GM21528 (cell line): ENCODE results near the gene FTSJ1.
A peak's percentile ranks its signal among the peaks of the same experiment; 100 is the strongest.
"Not testable (repeated sequence)": the region's sequence is repeated elsewhere in the genome, so short reads cannot be mapped to it uniquely, and the experiment has no call there.

Source experiments
- ATAC-seq: cut with Tn5 transposase; IDR thresholded peaks from one replicate; pipeline ENCODE4 v1.9.1; 2021; ENCODE audit warnings: mild to moderate bottlenecking, moderate library complexity; ENCODE audit not compliant: unreplicated experiment, low FRiP score

FTSJ1 gene

GRCh38 chrX:48492293-48492910 lies 16.4 kb downstream of the FTSJ1 start:
- ATAC-seq, result no peak

- ATAC-seq, result no peak
Observed at GRCh38 chrX:48493890-48494364, 17.9 kb downstream of the FTSJ1 start.

- ATAC-seq, result no peak
Observed at GRCh38 chrX:48496660-48497059, 20.7 kb downstream of the FTSJ1 start.

- ATAC-seq, result no peak
Observed at GRCh38 chrX:48497871-48498270, 21.9 kb downstream of the FTSJ1 start.

GRCh38 chrX:48498374-48498809 lies 22.4 kb downstream of the FTSJ1 start:
- ATAC-seq, result no peak

- no peak for ATAC-seq
Observed at GRCh38 chrX:48504261-48504660, 28.3 kb downstream of the FTSJ1 start.

- ATAC-seq, result no peak
Observed at GRCh38 chrX:48505481-48505880, 29.5 kb downstream of the FTSJ1 start.

GRCh38 chrX:48507246-48507645 lies 31.2 kb downstream of the FTSJ1 start:
- ATAC-seq, result no peak

GRCh38 chrX:48508400-48509244 lies 32.6 kb downstream of the FTSJ1 start, which contains the start of gene PORCN:
TSS of gene PORCN (plus strand) at chrX:48508992. CDS start at chrX:48509821, 829 bp downstream.
- peak; percentile 68 for ATAC-seq

GRCh38 chrX:48509245-48509590 lies 33.2 kb downstream of the FTSJ1 start:
- ATAC-seq, result peak; percentile 21

GRCh38 chrX:48509619-48510018 lies 33.6 kb downstream of the FTSJ1 start:
- ATAC-seq, result no peak

GRCh38 chrX:48511560-48511959 lies 35.6 kb downstream of the FTSJ1 start:
- ATAC-seq, result no peak

GRCh38 chrX:48512371-48512935 lies 36.5 kb downstream of the FTSJ1 start:
- ATAC-seq, result no peak

GRCh38 chrX:48513670-48514069 lies 37.7 kb downstream of the FTSJ1 start:
- no peak for ATAC-seq

GRCh38 chrX:48514126-48514806 lies 38.3 kb downstream of the FTSJ1 start:
- ATAC-seq, result no peak

- no peak for ATAC-seq
Observed at GRCh38 chrX:48514868-48515460, 39.0 kb downstream of the FTSJ1 start.

- no peak for ATAC-seq
Observed at GRCh38 chrX:48515842-48516241, 39.8 kb downstream of the FTSJ1 start.

GRCh38 chrX:48516285-48516684 lies 40.3 kb downstream of the FTSJ1 start:
- ATAC-seq, result no peak

- no peak for ATAC-seq
Observed at GRCh38 chrX:48516987-48517386, 41.0 kb downstream of the FTSJ1 start.

- not testable (repeated sequence) for ATAC-seq
Observed at GRCh38 chrX:48519481-48519880, 43.5 kb downstream of the FTSJ1 start.
